ENCODE results near the gene PXN.

The PXN gene

DNA sequence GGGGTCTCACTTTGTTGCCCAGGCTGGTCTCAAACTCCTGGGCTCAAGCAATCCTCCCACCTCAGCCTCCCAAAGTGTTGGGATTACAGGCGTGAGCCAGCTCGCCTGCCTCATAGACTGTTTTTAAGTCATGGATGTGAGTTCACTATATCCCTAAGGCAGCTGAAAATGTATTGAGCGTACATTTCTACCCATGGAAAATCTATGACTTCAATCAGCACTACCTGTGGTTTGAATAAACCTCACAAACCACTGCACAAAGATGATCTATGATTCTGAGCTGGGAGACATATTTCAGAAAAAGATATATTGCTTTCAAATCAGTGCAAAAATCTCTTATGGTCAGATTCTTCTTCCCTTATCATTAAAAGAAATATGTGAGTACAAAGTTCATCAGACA, 93.5 kb downstream of the PXN start:
- no peak for DNase-seq (ENCODE audit: low read depth)

DNA sequence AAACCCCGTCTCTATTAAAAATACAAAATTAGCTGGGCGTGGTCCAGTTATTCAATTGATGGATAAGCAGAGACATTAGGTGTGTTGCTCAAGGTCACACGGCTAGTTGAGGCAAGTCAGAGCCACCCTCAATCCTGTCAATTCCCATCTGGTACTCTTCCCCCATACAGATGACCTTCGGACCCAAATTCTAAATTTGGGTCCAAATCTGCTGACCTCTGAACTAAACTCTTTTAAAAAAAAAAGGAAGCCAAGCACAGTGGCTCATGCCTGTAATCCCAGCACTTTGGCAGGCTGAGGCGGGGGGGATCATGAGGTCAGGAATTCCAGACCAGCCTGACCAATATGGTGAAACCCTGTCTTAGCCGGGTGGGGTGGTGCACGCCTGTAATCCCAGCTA, 94.9 kb downstream of the PXN start:
- DNase-seq (ENCODE audit: low read depth), result no peak

DNA sequence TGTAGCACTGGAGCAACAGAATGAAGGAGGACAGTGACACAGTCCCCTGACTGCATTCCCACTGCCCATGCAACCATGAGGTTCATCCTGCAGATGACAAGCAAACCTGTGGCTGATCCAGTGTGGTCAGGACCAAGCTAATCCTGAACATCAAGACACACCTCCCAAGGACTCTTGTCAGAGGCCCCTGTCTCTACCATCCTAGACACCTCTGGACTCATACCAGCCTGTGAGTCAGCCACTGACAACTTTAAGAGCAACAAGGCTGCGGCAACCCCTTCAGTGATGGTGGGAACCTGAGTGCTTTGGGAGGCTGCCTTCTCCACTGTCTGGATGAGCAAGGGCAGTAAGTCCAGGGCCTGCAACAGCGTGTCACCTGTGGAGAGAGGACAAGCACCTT, 95.6 kb downstream of the PXN start:
- DNase-seq (ENCODE audit: low read depth), result no peak

GRCh38 chr12:120168337-120168736, 97.2 kb downstream of the PXN start:
- DNase-seq (ENCODE audit: low read depth), result no peak

DNA sequence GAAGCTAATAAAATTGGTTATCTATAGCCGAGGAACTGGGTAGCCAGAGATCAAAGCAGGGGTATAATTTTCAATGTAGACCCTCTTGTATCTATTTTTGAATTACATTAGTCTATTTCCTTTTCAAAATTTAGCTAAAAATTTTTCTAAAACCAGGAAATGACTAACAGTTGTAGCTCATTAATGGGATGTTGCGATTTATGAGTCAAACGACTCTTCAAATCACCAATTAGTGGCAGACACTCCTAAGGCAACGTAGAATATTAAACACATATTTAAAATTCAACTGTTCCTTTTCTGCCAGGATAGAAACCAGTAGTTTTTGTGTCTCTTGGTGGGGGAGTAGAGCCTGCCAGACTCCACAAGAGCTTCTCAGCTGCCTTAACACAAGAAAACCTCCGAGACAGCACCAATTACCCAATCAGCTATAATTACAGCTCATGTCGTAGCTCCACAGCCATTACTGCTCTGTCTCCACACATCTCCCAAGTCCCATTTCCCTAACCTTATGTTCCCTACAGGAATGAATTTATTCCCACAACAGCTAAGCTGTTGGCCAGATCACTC, 97.9 kb downstream of the PXN start:
- no peak for DNase-seq (ENCODE audit: low read depth)

DNA sequence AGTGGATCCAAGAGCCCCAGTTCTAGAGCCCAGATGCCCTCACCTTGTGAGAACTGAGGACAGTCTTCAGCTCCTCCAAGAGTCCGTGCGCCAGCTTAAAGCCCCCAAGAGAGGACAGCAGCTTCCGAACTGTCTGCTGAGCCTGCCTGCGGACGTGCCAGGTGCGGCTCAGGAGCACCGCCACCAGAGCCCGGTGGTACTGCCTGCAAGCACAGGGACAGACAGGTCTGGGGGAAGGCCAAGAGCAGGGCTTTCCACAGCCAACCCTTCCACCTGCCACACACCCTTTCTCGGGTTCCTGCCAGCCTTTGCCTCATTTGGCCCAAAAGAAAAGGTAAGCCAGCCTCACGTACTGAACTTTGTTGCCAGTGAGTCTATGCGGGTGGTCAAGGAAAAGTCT, 101.2 kb downstream of the PXN start:
- no peak for DNase-seq (ENCODE audit: low read depth)

DNA sequence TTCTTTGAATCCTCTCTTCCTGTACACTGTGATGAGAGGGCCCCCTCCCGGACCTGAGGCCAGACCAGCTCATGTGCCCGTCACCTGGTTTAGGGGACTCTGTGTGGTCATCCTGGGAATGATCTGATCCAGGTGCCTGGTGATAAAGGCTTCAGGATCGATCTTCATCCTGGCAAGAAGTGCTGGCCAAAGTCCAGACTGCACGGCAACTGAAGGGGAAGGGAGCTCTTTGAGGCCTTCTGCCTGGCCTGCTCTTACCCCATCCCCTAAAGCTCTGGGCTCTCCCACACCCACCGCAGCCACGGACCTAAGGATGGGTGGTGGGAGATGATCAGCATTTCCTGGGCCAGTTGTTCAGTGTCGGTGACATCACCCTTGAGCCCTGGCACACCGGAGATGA, 102.8 kb downstream of the PXN start:
- no peak for DNase-seq (ENCODE audit: low read depth)

- no peak for DNase-seq (ENCODE audit: low read depth)
These were observed 103.7 kb downstream of the PXN start for GRCh38 chr12:120161852-120162251.
